ENCODE data around the gene MTMR8. TPM values are rescaled to one million over a fixed set of nuclear protein-coding genes. Genes with fewer than 3 reads are reported as not detected.

The MTMR8 gene
- total RNA-seq, 1 donor from 2014 or later = 0.51 TPM

GRCh38 chrX:64313624-64314023 is 81.6 kb downstream of the MTMR8 start:
- Mint-ChIP-seq H3K36me3 (peaks cover 7% of the 10 kb centered on the region), H3K9me3 (peaks cover 24% of the 10 kb centered on the region), H3K4me3 (no peak overlapping the region), H3K4me1 (no peaks in the 10 kb centered on the region), H3K27ac (no peak overlapping the region), H3K27me3 (ENCODE audit: insufficient read depth, low read depth) (no peaks in the 10 kb centered on the region)
- no peaks in the 10 kb centered on the region for H3K36me3 ChIP-seq
- H3K4me2 ChIP-seq = no peak overlapping the region
- no peaks in the 10 kb centered on the region for H3K9me3 ChIP-seq (ENCODE audit: low read depth)
- no peak overlapping the region for H3K9ac ChIP-seq
- no peak overlapping the region for H3K27ac ChIP-seq
- no peak for DNase-seq (ENCODE audit: low spot score)
- H2AFZ ChIP-seq (replicated peaks) = no peak overlapping the region
- no peaks in the 10 kb centered on the region for H3F3A ChIP-seq (ENCODE audit: low read depth)
- no peaks in the 10 kb centered on the region for H4K20me1 ChIP-seq (ENCODE audit: low read depth)
- no peaks in the 10 kb centered on the region for H3K4me1 ChIP-seq
- no peaks in the 10 kb centered on the region for H3K79me2 ChIP-seq (ENCODE audit: low read depth)
- no peak for TF ChIP-seq EZH2 (IDR thresholded peaks at IDR 0.05)
- no peak for TF ChIP-seq EZH2phosphoT487 (IDR thresholded peaks at IDR 0.05)
- TF ChIP-seq CTCF (IDR thresholded peaks at IDR 0.05) = no peak
- no peak overlapping the region for H3K4me3 ChIP-seq
- H3K27me3 ChIP-seq = no peaks in the 10 kb centered on the region

GRCh38 chrX:64306712-64307111 is 88.5 kb downstream of the MTMR8 start:
- H3K79me2 ChIP-seq (ENCODE audit: low read depth) = no peaks in the 10 kb centered on the region
- TF ChIP-seq EZH2phosphoT487 (IDR thresholded peaks at IDR 0.05) (no peak), CTCF (IDR thresholded peaks at IDR 0.05) (no peak), EZH2 (IDR thresholded peaks at IDR 0.05) (no peak)
- no peak overlapping the region for H2AFZ ChIP-seq (replicated peaks)
- Mint-ChIP-seq H3K27me3 (ENCODE audit: insufficient read depth, low read depth) (no peaks in the 10 kb centered on the region), H3K36me3 (peaks cover 6% of the 10 kb centered on the region), H3K27ac (no peak overlapping the region), H3K4me1 (no peaks in the 10 kb centered on the region), H3K4me3 (no peak overlapping the region), H3K9me3 (peaks cover 20% of the 10 kb centered on the region)
- H3K27ac ChIP-seq = no peak overlapping the region
- H3K4me1 ChIP-seq = no peaks in the 10 kb centered on the region
- H3K4me3 ChIP-seq = no peak overlapping the region
- no peaks in the 10 kb centered on the region for H3K9me3 ChIP-seq (ENCODE audit: low read depth)
- no peaks in the 10 kb centered on the region for H3K36me3 ChIP-seq
- no peaks in the 10 kb centered on the region for H3F3A ChIP-seq (ENCODE audit: low read depth)
- H3K4me2 ChIP-seq = no peak overlapping the region
- no peaks in the 10 kb centered on the region for H3K27me3 ChIP-seq
- DNase-seq (ENCODE audit: low spot score) = no peak
- H4K20me1 ChIP-seq (ENCODE audit: low read depth) = no peaks in the 10 kb centered on the region
- H3K9ac ChIP-seq = no peak overlapping the region

GRCh38 chrX:64291123-64291522 is 104.1 kb downstream of the MTMR8 start:
- H3K27ac Mint-ChIP-seq = no peak overlapping the region
- no peak overlapping the region for H3K9ac ChIP-seq
- no peak overlapping the region for H3K4me2 ChIP-seq
- no peak overlapping the region for H2AFZ ChIP-seq (replicated peaks)
- TF ChIP-seq CTCF (IDR thresholded peaks at IDR 0.05) (no peak), EZH2 (IDR thresholded peaks at IDR 0.05) (no peak), EZH2phosphoT487 (IDR thresholded peaks at IDR 0.05) (no peak)
- H3K27me3 Mint-ChIP-seq (ENCODE audit: insufficient read depth, low read depth) = peaks cover 5% of the 10 kb centered on the region
- no peaks in the 10 kb centered on the region for H3K36me3 ChIP-seq
- H3K36me3 Mint-ChIP-seq = peaks cover 2% of the 10 kb centered on the region
- no peak overlapping the region for H3K4me3 ChIP-seq
- no peaks in the 10 kb centered on the region for H3K4me1 ChIP-seq
- no peak for DNase-seq (ENCODE audit: low spot score)
- no peaks in the 10 kb centered on the region for H3K9me3 ChIP-seq (ENCODE audit: low read depth)
- no peak overlapping the region for H3K4me3 Mint-ChIP-seq
- H3K4me1 Mint-ChIP-seq = no peaks in the 10 kb centered on the region
- no peaks in the 10 kb centered on the region for H3K27me3 ChIP-seq
- H3K79me2 ChIP-seq (ENCODE audit: low read depth) = no peaks in the 10 kb centered on the region
- peaks cover 8% of the 10 kb centered on the region for H3K9me3 Mint-ChIP-seq
- H3K27ac ChIP-seq = no peak overlapping the region
- no peaks in the 10 kb centered on the region for H3F3A ChIP-seq (ENCODE audit: low read depth)
- no peaks in the 10 kb centered on the region for H4K20me1 ChIP-seq (ENCODE audit: low read depth)

Data from neural progenitor cell (in vitro differentiated cells).